IPS-NIHi7 (cell line): ENCODE measurements around the gene GABPB1.

Source experiments
- DNase-seq: peaks from one replicate; pipeline ENCODE4 v3.0.0; 2012; ENCODE audit warnings: mixed read lengths; ENCODE audit errors: extremely low spot score

GABPB1 gene

DNA sequence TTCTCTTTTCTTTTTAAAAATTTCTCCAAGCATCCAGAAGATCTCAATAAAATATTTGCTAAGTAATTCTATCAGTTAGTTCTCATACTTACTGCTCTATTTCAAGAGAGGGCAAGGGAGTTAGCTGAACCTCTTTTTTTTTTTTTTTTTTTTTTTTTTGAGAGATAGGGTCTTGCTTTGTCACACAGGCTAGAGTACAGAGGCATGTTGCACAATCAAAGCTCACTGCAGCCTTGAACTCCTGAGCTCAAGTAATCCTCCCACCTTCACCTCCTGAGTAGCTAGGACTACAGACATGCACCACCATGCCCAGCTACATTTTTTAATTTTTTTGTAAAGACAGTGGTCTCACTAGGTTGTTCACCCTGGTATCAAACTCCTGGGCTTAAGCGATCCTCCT is 110.8 kb downstream of the GABPB1 start:
- no peak for DNase-seq

DNA sequence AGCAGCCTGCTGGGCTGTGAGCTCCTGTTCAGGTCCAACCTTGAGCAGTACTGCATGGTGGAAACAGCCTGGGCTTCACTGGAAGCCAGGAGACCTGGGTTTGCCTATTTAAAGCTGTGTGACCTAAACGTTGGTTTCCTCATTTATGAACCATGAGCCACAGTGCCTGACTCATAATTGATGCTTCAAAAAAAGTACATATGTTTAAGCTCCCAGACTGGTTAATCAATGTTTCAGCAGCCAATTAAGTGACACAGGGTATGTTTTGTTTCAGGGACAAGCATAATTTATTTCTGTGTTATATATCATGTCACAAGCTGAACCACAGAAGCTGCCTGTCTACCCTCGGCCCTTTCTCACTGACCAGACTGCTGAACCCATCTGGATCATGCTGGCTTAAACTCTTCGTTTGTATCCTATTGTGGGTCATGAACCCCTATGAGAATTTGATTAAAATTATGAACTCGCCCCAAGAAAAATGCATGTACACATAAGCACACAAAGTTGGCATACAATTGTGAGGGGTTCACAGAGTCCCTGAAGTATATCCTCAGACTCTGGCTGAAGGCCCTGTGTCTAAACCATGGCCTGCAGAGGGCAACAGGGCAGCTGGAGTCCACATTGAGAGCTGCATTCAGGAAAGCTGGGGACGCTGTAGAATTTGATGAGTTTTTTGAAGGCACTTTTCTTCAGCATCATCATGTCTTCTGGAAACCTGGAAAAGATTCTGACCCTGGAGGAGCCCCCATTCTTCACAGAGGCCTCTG is 113.1 kb downstream of the GABPB1 start:
- no peak for DNase-seq

DNA sequence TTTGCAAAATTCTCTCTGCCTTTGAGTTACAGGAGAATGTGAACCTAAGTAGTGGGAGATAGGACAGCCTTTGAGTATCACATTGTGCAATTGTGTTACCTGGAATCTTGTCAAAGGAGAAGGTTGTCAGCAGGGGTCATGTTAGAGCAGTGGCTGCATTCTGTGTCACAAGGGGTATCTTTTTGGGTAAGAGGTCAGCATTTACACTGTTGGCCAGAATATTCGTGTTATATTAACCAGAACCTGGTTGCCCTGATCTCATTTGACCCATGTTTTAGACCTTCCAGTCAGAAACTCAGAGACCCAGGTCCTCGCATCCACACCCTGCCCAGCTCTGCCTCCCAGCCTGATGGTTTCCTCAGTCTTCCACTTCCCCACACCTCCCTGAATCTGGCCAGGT is 116.7 kb downstream of the GABPB1 start:
- DNase-seq = no peak

DNA sequence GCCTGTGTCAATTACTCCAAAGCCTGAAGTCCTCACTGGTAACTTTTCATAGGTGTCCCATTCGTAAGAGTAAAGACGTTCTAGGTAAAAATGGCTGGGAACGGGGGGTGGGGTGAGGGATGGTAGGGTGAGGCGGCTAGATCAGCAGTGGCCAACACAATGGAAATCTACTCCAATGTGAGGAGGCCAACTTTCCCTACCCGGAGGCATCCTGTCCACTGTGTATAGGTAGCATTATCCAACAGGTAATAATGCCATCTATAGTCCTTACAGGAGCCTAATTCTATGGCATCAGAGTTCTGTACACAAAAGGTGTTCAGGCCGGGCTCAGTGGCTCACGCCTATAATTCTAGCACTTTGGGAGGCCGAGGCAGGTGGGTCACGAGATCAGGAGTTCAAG is 118.6 kb downstream of the GABPB1 start:
- DNase-seq = no peak

DNA sequence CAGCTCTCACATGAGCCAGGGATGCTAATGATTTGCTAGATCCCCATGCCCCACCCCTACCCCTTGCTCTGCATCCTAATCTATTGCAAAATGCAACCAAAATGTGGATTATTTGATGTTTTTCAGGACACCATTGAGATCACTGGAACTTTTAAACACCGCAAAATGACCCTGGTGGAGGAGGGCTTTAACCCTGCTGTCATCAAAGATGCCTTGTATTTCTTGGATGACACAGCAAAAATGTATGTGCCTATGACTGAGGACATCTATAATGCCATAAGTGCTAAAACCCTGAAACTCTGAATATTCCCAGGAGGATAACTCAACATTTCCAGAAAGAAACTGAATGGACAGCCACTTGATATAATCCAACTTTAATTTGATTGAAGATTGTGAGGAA is 119.2 kb downstream of the GABPB1 start:
- DNase-seq = no peak

DNA sequence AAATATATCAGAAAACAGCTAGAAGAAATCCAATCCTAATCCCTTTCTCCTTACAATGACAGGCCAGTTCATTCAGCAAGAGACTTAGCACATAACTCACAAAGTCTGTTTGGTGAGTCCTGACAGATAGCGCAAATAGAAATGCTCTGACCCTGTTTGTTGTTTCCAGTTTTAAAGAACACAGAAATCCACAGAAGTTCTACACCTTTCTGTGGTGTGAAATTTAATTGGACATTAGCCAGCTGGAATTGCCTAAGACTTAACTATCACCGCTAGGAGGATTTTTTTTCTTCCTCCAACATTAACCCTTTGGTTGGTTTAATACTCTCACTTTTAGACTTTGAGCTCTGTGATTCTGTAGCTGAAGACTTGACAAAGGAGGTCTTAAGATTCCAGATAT is 120.2 kb downstream of the GABPB1 start:
- DNase-seq = no peak

DNA sequence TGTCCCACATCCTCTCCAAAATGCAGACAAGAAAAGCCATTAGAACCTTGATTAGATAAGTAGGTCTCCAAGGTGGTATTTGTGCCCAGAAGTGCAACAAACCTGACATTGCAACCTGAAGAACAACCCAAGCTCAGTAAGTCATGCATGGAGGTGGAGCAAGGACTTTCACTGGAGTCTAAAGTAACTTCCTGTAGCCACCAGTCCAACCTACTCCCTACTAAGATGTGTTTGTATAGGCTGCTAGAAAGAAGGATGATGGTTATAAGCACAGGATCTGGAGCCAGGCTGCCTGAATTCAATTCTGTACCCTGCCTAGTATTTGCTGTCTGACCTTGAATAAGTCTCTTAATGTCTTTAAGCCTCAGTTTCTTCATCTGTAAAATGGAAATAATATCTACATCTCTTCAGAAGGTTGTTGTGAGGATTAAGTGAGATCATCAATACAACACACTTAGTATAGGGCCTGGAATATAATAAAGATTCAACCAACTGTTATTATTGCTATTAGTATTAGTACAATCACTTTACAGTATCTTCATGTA is 121.7 kb downstream of the GABPB1 start:
- no peak for DNase-seq

DNA sequence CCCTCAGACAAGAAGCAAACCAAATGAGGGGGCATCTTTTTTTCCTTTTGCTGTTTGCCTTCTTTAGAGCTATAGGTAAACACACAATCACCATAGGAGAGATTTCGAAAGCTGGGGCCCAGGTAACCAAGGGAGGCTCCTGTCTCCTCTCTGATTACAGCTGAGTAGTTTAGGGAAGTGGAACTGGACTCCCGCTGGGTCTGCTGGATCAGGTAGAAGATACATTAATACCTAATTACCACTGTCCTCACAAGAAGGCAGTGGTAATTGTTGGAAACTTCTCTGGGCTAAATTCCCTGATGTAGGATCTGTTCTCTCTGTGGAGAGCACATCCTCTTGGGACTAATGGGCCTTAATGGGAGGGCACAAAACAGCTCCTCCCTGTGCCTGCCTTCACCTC is 122.2 kb downstream of the GABPB1 start:
- DNase-seq = no peak

DNA sequence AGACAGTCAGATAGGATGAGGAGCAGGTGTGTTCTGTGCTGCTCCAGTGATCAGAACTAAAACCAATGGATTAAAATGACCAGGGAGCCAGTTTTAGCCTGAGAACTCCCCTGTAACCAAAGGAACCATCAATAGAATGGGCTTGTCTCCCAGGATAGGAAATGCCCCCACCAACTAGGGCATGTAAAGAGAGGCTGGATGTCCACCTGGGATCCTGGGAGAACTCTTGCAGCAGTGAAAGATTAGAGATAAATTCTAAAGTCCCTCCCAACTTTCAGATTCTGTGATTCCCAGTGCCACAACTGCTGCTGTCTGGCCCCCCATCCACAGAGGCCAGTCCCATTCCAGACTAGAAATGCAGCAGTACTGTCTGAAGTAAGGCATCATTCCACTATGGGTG is 123.2 kb downstream of the GABPB1 start:
- no peak for DNase-seq

DNA sequence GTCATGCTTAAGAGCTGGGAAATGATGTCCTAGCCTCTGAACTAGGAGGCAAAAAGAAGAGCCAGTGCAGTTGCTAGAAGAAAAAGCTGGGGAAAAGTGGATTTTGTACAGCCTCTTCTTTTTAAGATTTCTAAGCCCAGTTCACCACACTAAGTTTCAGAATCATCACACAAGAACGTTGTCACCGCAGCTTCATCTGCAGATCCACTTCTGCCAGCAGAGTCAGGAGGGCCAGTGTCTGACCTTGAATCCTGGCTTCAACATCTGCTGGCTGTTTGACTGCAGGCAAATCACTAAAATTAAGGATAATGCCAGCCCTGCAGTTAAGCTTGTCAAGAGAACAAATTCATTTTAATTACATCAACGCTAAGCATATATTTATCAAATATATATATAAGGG is 125.7 kb downstream of the GABPB1 start:
- DNase-seq = no peak

DNA sequence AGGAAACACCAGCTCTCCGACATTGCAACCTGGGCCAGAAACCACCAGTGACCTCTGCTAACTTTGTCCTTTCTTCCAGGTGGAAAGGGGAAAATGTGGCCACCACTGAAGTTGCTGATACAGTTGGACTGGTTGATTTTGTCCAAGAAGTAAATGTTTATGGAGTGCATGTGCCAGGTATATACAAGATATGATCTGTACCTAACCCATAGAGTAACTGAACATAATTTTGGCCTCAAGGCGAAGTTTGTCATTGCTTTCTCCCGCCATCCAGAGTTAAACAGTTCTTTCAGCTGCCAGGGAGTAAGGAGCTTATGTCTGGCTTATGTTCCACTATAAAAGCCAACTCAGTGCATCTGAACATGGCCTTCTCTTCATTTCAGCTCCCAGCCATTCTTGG is 126.1 kb downstream of the GABPB1 start:
- DNase-seq = no peak

DNA sequence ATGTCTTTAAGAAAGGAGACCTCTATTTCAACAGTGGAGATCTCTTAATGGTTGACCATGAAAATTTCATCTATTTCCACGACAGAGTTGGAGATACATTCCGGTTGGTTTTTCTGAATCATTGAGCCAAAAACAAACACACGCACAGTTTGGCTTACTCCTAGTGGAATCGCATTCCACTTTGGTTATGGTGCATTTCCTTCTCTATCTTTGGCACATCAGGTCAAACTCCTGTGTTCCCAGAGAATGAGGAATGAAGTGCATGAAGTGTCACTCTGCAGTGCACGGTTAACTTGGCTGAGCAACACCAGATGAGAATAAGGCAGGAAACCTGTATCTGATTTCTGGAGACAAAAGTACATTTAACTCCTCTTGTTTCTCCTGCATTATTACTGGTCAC is 127.9 kb downstream of the GABPB1 start:
- DNase-seq = no peak

DNA sequence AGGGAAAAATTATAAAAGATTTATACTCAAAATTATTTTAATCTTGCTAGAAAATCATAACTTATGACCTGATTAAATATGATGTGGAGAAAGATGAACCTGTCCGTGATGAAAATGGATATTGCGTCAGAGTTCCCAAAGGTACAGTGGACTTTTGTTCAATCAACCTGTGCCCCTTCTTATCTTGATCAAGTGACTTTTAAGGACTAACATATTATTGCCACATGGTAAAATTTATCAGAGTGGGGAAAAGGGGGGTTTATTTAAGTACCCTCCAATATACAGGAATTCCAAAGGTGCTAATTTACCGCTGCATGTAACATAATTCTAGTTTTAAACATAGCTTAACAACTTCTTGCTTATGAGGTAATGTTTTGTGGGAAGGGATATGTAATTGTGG is 129.1 kb downstream of the GABPB1 start:
- DNase-seq = no peak
